Measurements from ENCODE around the gene INPP4A.

DNA sequence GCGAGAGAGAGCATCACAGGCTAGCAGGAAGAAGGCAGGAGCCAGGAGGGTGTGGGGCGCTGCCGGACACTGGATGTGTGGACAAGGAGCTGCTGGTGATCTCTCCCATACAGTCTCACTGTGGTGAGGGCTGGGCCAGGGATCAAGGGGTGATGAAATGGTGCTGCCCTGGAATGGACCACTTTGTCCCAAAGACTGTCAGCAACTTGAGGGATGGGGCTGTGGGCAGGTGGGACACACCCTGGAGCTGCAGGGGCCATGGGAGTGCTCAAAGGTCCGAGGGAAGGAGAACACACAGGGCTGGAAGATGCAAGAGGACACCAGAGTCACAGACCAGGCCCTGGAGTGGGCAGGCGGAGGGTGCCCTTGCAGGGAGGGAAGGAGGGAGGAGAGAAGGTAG lies 125.7 kb downstream of the INPP4A start:
- TF ChIP-seq, protein P1, sequence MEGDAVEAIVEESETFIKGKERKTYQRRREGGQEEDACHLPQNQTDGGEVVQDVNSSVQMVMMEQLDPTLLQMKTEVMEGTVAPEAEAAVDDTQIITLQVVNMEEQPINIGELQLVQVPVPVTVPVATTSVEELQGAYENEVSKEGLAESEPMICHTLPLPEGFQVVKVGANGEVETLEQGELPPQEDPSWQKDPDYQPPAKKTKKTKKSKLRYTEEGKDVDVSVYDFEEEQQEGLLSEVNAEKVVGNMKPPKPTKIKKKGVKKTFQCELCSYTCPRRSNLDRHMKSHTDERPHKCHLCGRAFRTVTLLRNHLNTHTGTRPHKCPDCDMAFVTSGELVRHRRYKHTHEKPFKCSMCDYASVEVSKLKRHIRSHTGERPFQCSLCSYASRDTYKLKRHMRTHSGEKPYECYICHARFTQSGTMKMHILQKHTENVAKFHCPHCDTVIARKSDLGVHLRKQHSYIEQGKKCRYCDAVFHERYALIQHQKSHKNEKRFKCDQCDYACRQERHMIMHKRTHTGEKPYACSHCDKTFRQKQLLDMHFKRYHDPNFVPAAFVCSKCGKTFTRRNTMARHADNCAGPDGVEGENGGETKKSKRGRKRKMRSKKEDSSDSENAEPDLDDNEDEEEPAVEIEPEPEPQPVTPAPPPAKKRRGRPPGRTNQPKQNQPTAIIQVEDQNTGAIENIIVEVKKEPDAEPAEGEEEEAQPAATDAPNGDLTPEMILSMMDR (IDR thresholded peaks at IDR 0.05; ENCODE audit: insufficient read depth, low read length) = no peak
- no peak for TF ChIP-seq POLR2AphosphoS5 (IDR thresholded peaks at IDR 0.05; ENCODE audit: low read depth)
- TF ChIP-seq, protein P2, sequence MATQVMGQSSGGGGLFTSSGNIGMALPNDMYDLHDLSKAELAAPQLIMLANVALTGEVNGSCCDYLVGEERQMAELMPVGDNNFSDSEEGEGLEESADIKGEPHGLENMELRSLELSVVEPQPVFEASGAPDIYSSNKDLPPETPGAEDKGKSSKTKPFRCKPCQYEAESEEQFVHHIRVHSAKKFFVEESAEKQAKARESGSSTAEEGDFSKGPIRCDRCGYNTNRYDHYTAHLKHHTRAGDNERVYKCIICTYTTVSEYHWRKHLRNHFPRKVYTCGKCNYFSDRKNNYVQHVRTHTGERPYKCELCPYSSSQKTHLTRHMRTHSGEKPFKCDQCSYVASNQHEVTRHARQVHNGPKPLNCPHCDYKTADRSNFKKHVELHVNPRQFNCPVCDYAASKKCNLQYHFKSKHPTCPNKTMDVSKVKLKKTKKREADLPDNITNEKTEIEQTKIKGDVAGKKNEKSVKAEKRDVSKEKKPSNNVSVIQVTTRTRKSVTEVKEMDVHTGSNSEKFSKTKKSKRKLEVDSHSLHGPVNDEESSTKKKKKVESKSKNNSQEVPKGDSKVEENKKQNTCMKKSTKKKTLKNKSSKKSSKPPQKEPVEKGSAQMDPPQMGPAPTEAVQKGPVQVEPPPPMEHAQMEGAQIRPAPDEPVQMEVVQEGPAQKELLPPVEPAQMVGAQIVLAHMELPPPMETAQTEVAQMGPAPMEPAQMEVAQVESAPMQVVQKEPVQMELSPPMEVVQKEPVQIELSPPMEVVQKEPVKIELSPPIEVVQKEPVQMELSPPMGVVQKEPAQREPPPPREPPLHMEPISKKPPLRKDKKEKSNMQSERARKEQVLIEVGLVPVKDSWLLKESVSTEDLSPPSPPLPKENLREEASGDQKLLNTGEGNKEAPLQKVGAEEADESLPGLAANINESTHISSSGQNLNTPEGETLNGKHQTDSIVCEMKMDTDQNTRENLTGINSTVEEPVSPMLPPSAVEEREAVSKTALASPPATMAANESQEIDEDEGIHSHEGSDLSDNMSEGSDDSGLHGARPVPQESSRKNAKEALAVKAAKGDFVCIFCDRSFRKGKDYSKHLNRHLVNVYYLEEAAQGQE (IDR thresholded peaks at IDR 0.05; ENCODE audit: insufficient replicate concordance, low read depth) = no peak

Measured in HL-60 (cell line).